ENCODE results near the gene AFMID.
A peak's percentile ranks its signal among the peaks of the same experiment; 100 is the strongest.

AFMID gene

DNA sequence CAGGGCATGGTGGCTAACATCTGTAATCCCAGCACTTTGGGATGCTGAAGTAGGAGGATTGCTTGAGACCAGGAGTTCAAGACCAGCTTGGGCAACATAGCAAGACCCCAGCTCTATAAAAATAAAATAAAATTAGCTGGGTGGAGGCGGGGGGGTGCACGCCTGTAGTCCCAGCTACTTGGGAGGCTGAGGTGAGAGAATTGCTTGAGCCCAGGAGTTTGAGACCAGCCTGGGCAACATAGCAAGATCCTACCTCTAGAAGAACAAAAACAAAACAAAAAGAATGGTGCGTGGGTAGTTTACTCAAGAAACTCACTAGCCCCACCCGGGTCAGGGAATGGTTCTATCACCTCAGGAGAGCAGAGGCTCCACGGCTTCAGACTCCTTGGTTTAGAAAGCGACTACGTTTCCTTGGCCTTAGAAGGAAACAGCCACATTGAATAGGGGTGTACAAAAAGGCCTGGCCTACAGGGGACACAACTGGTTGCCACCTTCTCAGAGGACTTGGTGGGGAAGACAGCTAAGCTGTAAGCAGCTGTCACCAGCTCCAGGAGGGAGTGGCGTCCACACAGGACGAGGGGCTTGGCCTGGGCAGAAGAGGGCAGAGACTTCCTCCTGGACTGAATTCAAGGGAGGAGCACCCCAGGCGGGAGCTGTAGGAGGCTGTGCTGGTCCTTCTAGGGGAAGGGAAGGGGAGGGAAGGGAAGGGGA is 1.0 kb upstream of the AFMID start:
- Histone ChIP-seq H3K27ac (ENCODE audit: low read length) (no peak overlapping the region), H3K4me1 (ENCODE audit: low read length) (peaks cover 13% of the 10 kb centered on the region), H4K20me1 (ENCODE audit: insufficient read depth, low read length) (no peaks in the 10 kb centered on the region), H3F3A (ENCODE audit: insufficient read depth, low read length) (no peaks in the 10 kb centered on the region), H3K9ac (ENCODE audit: low read length) (peak overlapping the region; percentile 47; the same call in 1 of the 2 replicates), H2AFZ (ENCODE audit: low read length) (no peak overlapping the region), H3K27me3 (replicated peaks; ENCODE audit: insufficient read depth, low read length) (no peaks in the 10 kb centered on the region), H3K9me2 (replicated peaks; ENCODE audit: insufficient read depth, low read length) (no peaks in the 10 kb centered on the region), H3K4me3 (ENCODE audit: low read length) (peak overlapping the region; percentile 86), H3K36me3 (replicated peaks; ENCODE audit: insufficient read depth, low read length) (no peaks in the 10 kb centered on the region), H3K4me2 (ENCODE audit: low read depth, low read length) (peak overlapping the region; percentile 78), H3K9me3 (replicated peaks; ENCODE audit: insufficient read depth, low read length) (no peaks in the 10 kb centered on the region), H3K79me2 (ENCODE audit: low read length) (peaks cover 66% of the 10 kb centered on the region)
- TF ChIP-seq EZH2phosphoT487 (IDR thresholded peaks at IDR 0.05; ENCODE audit: low read length) (no peak), EZH2 (optimal IDR thresholded peaks at IDR 0.05; ENCODE audit: low read depth, low read length) (no peak)
- TF ChIP-seq, protein P1, sequence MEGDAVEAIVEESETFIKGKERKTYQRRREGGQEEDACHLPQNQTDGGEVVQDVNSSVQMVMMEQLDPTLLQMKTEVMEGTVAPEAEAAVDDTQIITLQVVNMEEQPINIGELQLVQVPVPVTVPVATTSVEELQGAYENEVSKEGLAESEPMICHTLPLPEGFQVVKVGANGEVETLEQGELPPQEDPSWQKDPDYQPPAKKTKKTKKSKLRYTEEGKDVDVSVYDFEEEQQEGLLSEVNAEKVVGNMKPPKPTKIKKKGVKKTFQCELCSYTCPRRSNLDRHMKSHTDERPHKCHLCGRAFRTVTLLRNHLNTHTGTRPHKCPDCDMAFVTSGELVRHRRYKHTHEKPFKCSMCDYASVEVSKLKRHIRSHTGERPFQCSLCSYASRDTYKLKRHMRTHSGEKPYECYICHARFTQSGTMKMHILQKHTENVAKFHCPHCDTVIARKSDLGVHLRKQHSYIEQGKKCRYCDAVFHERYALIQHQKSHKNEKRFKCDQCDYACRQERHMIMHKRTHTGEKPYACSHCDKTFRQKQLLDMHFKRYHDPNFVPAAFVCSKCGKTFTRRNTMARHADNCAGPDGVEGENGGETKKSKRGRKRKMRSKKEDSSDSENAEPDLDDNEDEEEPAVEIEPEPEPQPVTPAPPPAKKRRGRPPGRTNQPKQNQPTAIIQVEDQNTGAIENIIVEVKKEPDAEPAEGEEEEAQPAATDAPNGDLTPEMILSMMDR (IDR thresholded peaks at IDR 0.05; ENCODE audit: low read length), result no peak
- peak; percentile 29 for DNase-seq

DNA sequence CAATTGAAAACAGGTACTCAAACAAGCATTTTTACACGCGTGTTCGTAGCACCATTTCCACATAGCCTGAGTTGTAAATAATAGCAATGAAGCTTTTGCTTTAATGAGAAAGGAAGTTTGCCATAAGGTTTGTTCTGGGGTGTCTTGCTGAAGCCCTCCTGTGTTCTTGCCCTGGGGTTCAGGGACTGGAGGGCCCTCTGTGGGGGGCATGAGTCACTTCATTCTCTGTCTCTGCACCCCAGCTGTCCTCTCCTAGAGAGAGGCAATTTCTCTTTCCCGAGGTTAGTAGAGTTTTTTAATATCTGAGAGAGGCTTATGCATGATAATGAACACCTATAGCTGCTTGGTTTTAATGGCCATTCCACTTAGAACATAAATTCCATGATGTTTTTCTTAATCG is 9.6 kb downstream of the AFMID start:
- H3K36me3 ChIP-seq (replicated peaks; ENCODE audit: insufficient read depth, low read length), result no peaks in the 10 kb centered on the region
- no peak for TF ChIP-seq EZH2 (optimal IDR thresholded peaks at IDR 0.05; ENCODE audit: low read depth, low read length)
- TF ChIP-seq, protein P1 (IDR thresholded peaks at IDR 0.05; ENCODE audit: low read length), result no peak
- no peak for TF ChIP-seq EZH2phosphoT487 (IDR thresholded peaks at IDR 0.05; ENCODE audit: low read length)
- no peaks in the 10 kb centered on the region for H4K20me1 ChIP-seq (ENCODE audit: insufficient read depth, low read length)
- no peaks in the 10 kb centered on the region for H3F3A ChIP-seq (ENCODE audit: insufficient read depth, low read length)
- H3K27me3 ChIP-seq (replicated peaks; ENCODE audit: insufficient read depth, low read length), result no peaks in the 10 kb centered on the region
- no peak overlapping the region for H3K27ac ChIP-seq (ENCODE audit: low read length)
- no peaks in the 10 kb centered on the region for H3K4me1 ChIP-seq (ENCODE audit: low read length)
- H3K9ac ChIP-seq (ENCODE audit: low read length), result no peak overlapping the region
- no peaks in the 10 kb centered on the region for H3K79me2 ChIP-seq (ENCODE audit: low read length)
- H3K9me3 ChIP-seq (replicated peaks; ENCODE audit: insufficient read depth, low read length), result no peaks in the 10 kb centered on the region
- no peak overlapping the region for H3K4me3 ChIP-seq (ENCODE audit: low read length)
- DNase-seq, result no peak
- no peak overlapping the region for H2AFZ ChIP-seq (ENCODE audit: low read length)
- H3K9me2 ChIP-seq (replicated peaks; ENCODE audit: insufficient read depth, low read length), result no peaks in the 10 kb centered on the region
- H3K4me2 ChIP-seq (ENCODE audit: low read depth, low read length), result no peak overlapping the region

DNA sequence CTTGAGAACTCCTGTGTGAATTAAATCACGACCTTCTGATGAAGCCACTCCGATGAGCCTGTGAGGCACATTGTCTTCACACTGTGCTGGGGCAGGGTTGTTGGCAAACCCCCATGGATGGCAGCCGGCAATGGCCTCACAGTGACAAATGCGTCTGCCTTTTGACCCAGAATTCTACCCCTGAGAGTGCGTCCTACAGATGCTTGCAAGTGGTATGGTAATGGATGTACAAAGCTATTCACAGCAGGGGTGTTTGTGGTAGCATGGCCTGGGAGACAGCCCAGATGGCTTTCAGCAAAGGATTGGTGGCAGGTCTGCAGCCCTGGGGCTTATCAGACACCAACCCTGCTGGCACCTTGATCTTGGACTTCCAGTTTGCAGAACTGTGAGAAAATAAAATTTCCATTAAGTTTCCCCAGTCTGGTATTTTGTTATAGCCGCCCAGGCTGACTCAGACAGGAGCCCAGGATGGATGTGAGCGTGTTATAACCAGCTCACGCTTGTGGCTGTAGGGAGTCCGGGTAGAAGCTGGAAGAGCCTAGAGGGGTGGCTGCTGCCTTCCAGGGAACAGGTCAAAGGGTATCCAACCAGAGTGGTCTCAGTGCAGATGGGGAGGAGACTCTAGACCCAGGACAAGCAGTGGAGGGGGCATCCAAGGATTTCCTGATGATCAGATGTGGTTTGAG is 10.1 kb downstream of the AFMID start:
- no peaks in the 10 kb centered on the region for H3K36me3 ChIP-seq (replicated peaks; ENCODE audit: insufficient read depth, low read length)
- H3K27me3 ChIP-seq (replicated peaks; ENCODE audit: insufficient read depth, low read length), result no peaks in the 10 kb centered on the region
- no peak for TF ChIP-seq EZH2phosphoT487 (IDR thresholded peaks at IDR 0.05; ENCODE audit: low read length)
- TF ChIP-seq EZH2 (optimal IDR thresholded peaks at IDR 0.05; ENCODE audit: low read depth, low read length), result no peak
- TF ChIP-seq, protein P1 (IDR thresholded peaks at IDR 0.05; ENCODE audit: low read length), result no peak
- H3K4me2 ChIP-seq (ENCODE audit: low read depth, low read length), result no peak overlapping the region
- H3K4me3 ChIP-seq (ENCODE audit: low read length), result no peak overlapping the region
- DNase-seq, result no peak
- no peak overlapping the region for H2AFZ ChIP-seq (ENCODE audit: low read length)
- H3K79me2 ChIP-seq (ENCODE audit: low read length), result no peaks in the 10 kb centered on the region
- H3F3A ChIP-seq (ENCODE audit: insufficient read depth, low read length), result no peaks in the 10 kb centered on the region
- no peak overlapping the region for H3K9ac ChIP-seq (ENCODE audit: low read length)
- H3K9me3 ChIP-seq (replicated peaks; ENCODE audit: insufficient read depth, low read length), result no peaks in the 10 kb centered on the region
- no peaks in the 10 kb centered on the region for H3K4me1 ChIP-seq (ENCODE audit: low read length)
- no peaks in the 10 kb centered on the region for H4K20me1 ChIP-seq (ENCODE audit: insufficient read depth, low read length)
- no peaks in the 10 kb centered on the region for H3K9me2 ChIP-seq (replicated peaks; ENCODE audit: insufficient read depth, low read length)
- H3K27ac ChIP-seq (ENCODE audit: low read length), result no peak overlapping the region
